HG03342 (cell line): Measurements from ENCODE around the gene TBC1D32.
A peak's percentile ranks its signal among the peaks of the same experiment; 100 is the strongest.
"Not testable (repeated sequence)": the region's sequence is repeated elsewhere in the genome, so short reads cannot be mapped to it uniquely, and the experiment has no call there.

ENCODE experiments used
- ATAC-seq: cut with Tn5 transposase; IDR thresholded peaks from one replicate; pipeline ENCODE4 v1.9.1; 2021; ENCODE audit warnings: mild to moderate bottlenecking, moderate library complexity; ENCODE audit not compliant: unreplicated experiment

TBC1D32 gene

GRCh38 chr6:121334299-121335086 is at the start of gene TBC1D32:
TBC1D32 (minus strand) TSS chr6:121334480; CDS start chr6:121334430, 50 bp downstream.
- ATAC-seq = peak; percentile 90

GRCh38 chr6:121383478-121383877 is 49.2 kb upstream of the TBC1D32 start:
- no peak for ATAC-seq

GRCh38 chr6:121382467-121383121 is 48.3 kb upstream of the TBC1D32 start:
- ATAC-seq = no peak

- ATAC-seq = no peak
Observed at GRCh38 chr6:121376411-121376810, 42.1 kb upstream of the TBC1D32 start.

- ATAC-seq = not testable (repeated sequence)
Observed at GRCh38 chr6:121374219-121374618, 39.9 kb upstream of the TBC1D32 start.

- ATAC-seq = no peak
Observed at GRCh38 chr6:121365536-121366521, 31.5 kb upstream of the TBC1D32 start.

- no peak for ATAC-seq
Observed at GRCh38 chr6:121356575-121356974, 22.3 kb upstream of the TBC1D32 start.

- no peak for ATAC-seq
Observed at GRCh38 chr6:121354764-121355163, 20.5 kb upstream of the TBC1D32 start.

GRCh38 chr6:121352941-121353340 is 18.7 kb upstream of the TBC1D32 start:
- no peak for ATAC-seq

GRCh38 chr6:121351916-121352315 is 17.6 kb upstream of the TBC1D32 start:
- no peak for ATAC-seq

- no peak for ATAC-seq
Observed at GRCh38 chr6:121349596-121349995, 15.3 kb upstream of the TBC1D32 start.

- ATAC-seq = no peak
Observed at GRCh38 chr6:121347484-121347883, 13.2 kb upstream of the TBC1D32 start.

GRCh38 chr6:121344539-121344938 is 10.3 kb upstream of the TBC1D32 start:
- no peak for ATAC-seq

- ATAC-seq = no peak
Observed at GRCh38 chr6:121339639-121340226, 5.5 kb upstream of the TBC1D32 start.

GRCh38 chr6:121338956-121339355 is 4.7 kb upstream of the TBC1D32 start:
- ATAC-seq = no peak

- ATAC-seq = no peak
Observed at GRCh38 chr6:121338366-121338765, 4.1 kb upstream of the TBC1D32 start.

GRCh38 chr6:121335087-121336008 is 1.1 kb upstream of the TBC1D32 start:
- no peak for ATAC-seq

- not testable (repeated sequence) for ATAC-seq
Observed at GRCh38 chr6:121333694-121334093, 586 bp downstream of the TBC1D32 start.

GRCh38 chr6:121333196-121333595 is 1.1 kb downstream of the TBC1D32 start:
- ATAC-seq = no peak

- no peak for ATAC-seq
Observed at GRCh38 chr6:121330516-121330915, 3.8 kb downstream of the TBC1D32 start.
